B cell (primary cell): ENCODE data around the gene TRIM73.
"Not testable (repeated sequence)": the region's sequence is repeated elsewhere in the genome, so short reads cannot be mapped to it uniquely, and the experiment has no call there.

Source experiments
- EZH2 ChIP-seq: IDR thresholded peaks from 2 replicates; pipeline ENCODE4 v1.6.1; 2012; ENCODE audit warnings: borderline replicate concordance, low read depth, mild to moderate bottlenecking, moderate library complexity, low read length; ENCODE audit not compliant: insufficient read depth, poor library complexity, severe bottlenecking
- TF ChIP-seq, protein P1 (sequence below): fragments of 200-600 bp; IDR thresholded peaks from one replicate; pipeline ENCODE4 v1.8.0; 2022; ENCODE audit warnings: antibody characterized with exemption, mild to moderate bottlenecking

GRCh38 chr7:75419210-75419609 lies 23.8 kb downstream of the TRIM73 start:
- TF ChIP-seq, protein P1, sequence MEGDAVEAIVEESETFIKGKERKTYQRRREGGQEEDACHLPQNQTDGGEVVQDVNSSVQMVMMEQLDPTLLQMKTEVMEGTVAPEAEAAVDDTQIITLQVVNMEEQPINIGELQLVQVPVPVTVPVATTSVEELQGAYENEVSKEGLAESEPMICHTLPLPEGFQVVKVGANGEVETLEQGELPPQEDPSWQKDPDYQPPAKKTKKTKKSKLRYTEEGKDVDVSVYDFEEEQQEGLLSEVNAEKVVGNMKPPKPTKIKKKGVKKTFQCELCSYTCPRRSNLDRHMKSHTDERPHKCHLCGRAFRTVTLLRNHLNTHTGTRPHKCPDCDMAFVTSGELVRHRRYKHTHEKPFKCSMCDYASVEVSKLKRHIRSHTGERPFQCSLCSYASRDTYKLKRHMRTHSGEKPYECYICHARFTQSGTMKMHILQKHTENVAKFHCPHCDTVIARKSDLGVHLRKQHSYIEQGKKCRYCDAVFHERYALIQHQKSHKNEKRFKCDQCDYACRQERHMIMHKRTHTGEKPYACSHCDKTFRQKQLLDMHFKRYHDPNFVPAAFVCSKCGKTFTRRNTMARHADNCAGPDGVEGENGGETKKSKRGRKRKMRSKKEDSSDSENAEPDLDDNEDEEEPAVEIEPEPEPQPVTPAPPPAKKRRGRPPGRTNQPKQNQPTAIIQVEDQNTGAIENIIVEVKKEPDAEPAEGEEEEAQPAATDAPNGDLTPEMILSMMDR = not testable (repeated sequence)
- not testable (repeated sequence) for TF ChIP-seq EZH2
